GM18507 (cell line): ENCODE data around the gene FOXO3B.
A peak's percentile ranks its signal among the peaks of the same experiment; 100 is the strongest.
"Not testable (repeated sequence)": the region's sequence is repeated elsewhere in the genome, so short reads cannot be mapped to it uniquely, and the experiment has no call there.

Experiments used
- DNase-seq: peaks from one replicate; pipeline ENCODE4 v3.0.0; 2011; ENCODE audit warnings: low read depth; ENCODE audit not compliant: insufficient read length; ENCODE audit errors: extremely low spot score
- FAIRE-seq: peaks from 2 replicates; lab custom pipeline; 2011; peaks lifted over from hg19 to GRCh38; lab: Jason Lieb, UNC

FOXO3B gene

GRCh38 chr17:18666326-18666725 is 15.8 kb downstream of the FOXO3B start:
- not testable (repeated sequence) for FAIRE-seq, DNase-seq

- FAIRE-seq = peak; percentile 69
- DNase-seq = not testable (repeated sequence)
Measured at GRCh38 chr17:18661924-18662624, 20.0 kb downstream of the FOXO3B start.

GRCh38 chr17:18650094-18650493 is 32.0 kb downstream of the FOXO3B start:
- DNase-seq, FAIRE-seq: not testable (repeated sequence)

- not testable (repeated sequence) for FAIRE-seq
Measured at GRCh38 chr17:18644291-18644690, 37.8 kb downstream of the FOXO3B start, which contains the start of gene TBC1D28. Gene TBC1D28, minus strand, starts transcription at chr17:18644391. Its CDS starts 3,039 bp downstream, at chr17:18641352.

GRCh38 chr17:18643124-18643523 is 39.0 kb downstream of the FOXO3B start:
- DNase-seq, FAIRE-seq: not testable (repeated sequence)

More at GRCh38 chr17:18644291-18644690, 37.8 kb downstream of the FOXO3B start, which contains the start of gene TBC1D28:
- not testable (repeated sequence) for DNase-seq

- not testable (repeated sequence) for FAIRE-seq, DNase-seq
Measured at GRCh38 chr17:18638357-18638756, 43.8 kb downstream of the FOXO3B start.

GRCh38 chr17:18636237-18636636 is 45.9 kb downstream of the FOXO3B start:
- not testable (repeated sequence) for DNase-seq, FAIRE-seq

GRCh38 chr17:18635773-18636172 is 46.3 kb downstream of the FOXO3B start:
- FAIRE-seq, DNase-seq: not testable (repeated sequence)

GRCh38 chr17:18634550-18635263 is 47.4 kb downstream of the FOXO3B start:
- DNase-seq, FAIRE-seq: not testable (repeated sequence)
